ENCODE data around the gene AR. TPM values are rescaled to one million over a fixed set of nuclear protein-coding genes. Genes with fewer than 3 reads are reported as not detected.

The AR gene
- total RNA-seq, 5 donors from 2014 or later (not counting 1 experiment from before 2014, with no cell fraction given) = 0.14 to 0.40 (median 0.32) TPM

- Mint-ChIP-seq H3K4me1 (no peaks in the 10 kb centered on the region), H3K4me3 (no peak overlapping the region), H3K36me3 (no peaks in the 10 kb centered on the region), H3K27ac (no peak overlapping the region), H3K9me3 (no peaks in the 10 kb centered on the region), H3K27me3 (peaks cover 0 to 5% of the 10 kb centered on the region in 2 donors)
- ChIA-PET CTCF (no interaction called here), POLR2A (no interaction called here)
- no CpG with 5 or more reads among the region's 1 CpG for WGBS (ENCODE audit: insufficient coverage)
- Histone ChIP-seq H3K9me3 (no peaks in the 10 kb centered on the region), H3K27me3 (replicated peaks in 1 of 2; ENCODE audit: control insufficient read depth in 2 of 2, extremely low read depth in 1 of 2, insufficient read depth in 2 of 2, low read length in 1 of 2) (no peaks in the 10 kb centered on the region), H3K4me1 (ENCODE audit: control insufficient read depth in 1 of 2, extremely low read depth in 1 of 2, insufficient read depth in 2 of 2, low read length in 2 of 2) (no peaks in the 10 kb centered on the region), H3K27ac (ENCODE audit: low read length) (no peak overlapping the region), H3K36me3 (ENCODE audit: control insufficient read depth in 2 of 2, extremely low read depth in 1 of 2, insufficient read depth in 1 of 2, low read length in 1 of 2) (no peaks in the 10 kb centered on the region), H3K4me3 (ENCODE audit: control insufficient read depth in 1 of 2, extremely low read depth in 1 of 2, low read length in 1 of 2) (no peak overlapping the region)
- DNase-seq (no peak), ATAC-seq (replicated peaks in 1 of 4) (no peak)
These were observed 150.1 kb downstream of the AR start for GRCh38 chrX:67693928-67694327.

- Mint-ChIP-seq H3K4me3 (no peak overlapping the region), H3K27me3 (peaks cover 0 to 4% of the 10 kb centered on the region in 2 donors), H3K4me1 (no peaks in the 10 kb centered on the region), H3K36me3 (no peaks in the 10 kb centered on the region), H3K27ac (no peak overlapping the region), H3K9me3 (no peaks in the 10 kb centered on the region)
- ATAC-seq (replicated peaks in 1 of 4) (no peak), DNase-seq (no peak)
- no peaks in the 10 kb centered on the region for H3K4me1 ChIP-seq (ENCODE audit: control insufficient read depth in 1 of 2, extremely low read depth in 1 of 2, insufficient read depth in 2 of 2, low read length in 2 of 2)
- no peaks in the 10 kb centered on the region for H3K36me3 ChIP-seq (ENCODE audit: control insufficient read depth in 2 of 2, extremely low read depth in 1 of 2, insufficient read depth in 1 of 2, low read length in 1 of 2)
- CTCF ChIA-PET = no interaction called here
- H3K4me3 ChIP-seq (ENCODE audit: control insufficient read depth in 1 of 2, extremely low read depth in 1 of 2, low read length in 1 of 2) = no peak overlapping the region
- no peaks in the 10 kb centered on the region for H3K9me3 ChIP-seq
- H3K27ac ChIP-seq (ENCODE audit: low read length) = no peak overlapping the region
- no peaks in the 10 kb centered on the region for H3K27me3 ChIP-seq (replicated peaks in 1 of 2; ENCODE audit: control insufficient read depth in 2 of 2, extremely low read depth in 1 of 2, insufficient read depth in 2 of 2, low read length in 1 of 2)
- POLR2A ChIA-PET = no interaction called here
These were observed 153.6 kb downstream of the AR start for GRCh38 chrX:67697452-67697851.

- H3K4me1 ChIP-seq (ENCODE audit: control insufficient read depth in 1 of 2, extremely low read depth in 1 of 2, insufficient read depth in 2 of 2, low read length in 2 of 2) = no peaks in the 10 kb centered on the region
- no peak overlapping the region for H3K27ac ChIP-seq (ENCODE audit: low read length)
- no peaks in the 10 kb centered on the region for H3K36me3 ChIP-seq (ENCODE audit: control insufficient read depth in 2 of 2, extremely low read depth in 1 of 2, insufficient read depth in 1 of 2, low read length in 1 of 2)
- H3K27me3 ChIP-seq (replicated peaks in 1 of 2; ENCODE audit: control insufficient read depth in 2 of 2, extremely low read depth in 1 of 2, insufficient read depth in 2 of 2, low read length in 1 of 2) = no peaks in the 10 kb centered on the region
- H3K27ac Mint-ChIP-seq = no peak overlapping the region
- no peaks in the 10 kb centered on the region for H3K9me3 ChIP-seq
- ATAC-seq (replicated peaks in 1 of 4) = no peak
- no peak overlapping the region for H3K4me3 Mint-ChIP-seq
- peaks cover 0 to 4% of the 10 kb centered on the region in 2 donors for H3K27me3 Mint-ChIP-seq
- no peaks in the 10 kb centered on the region for H3K36me3 Mint-ChIP-seq
- ChIA-PET CTCF (no interaction called here), POLR2A (no interaction called here)
- H3K4me3 ChIP-seq (ENCODE audit: control insufficient read depth in 1 of 2, extremely low read depth in 1 of 2, low read length in 1 of 2) = no peak overlapping the region
- no peaks in the 10 kb centered on the region for H3K9me3 Mint-ChIP-seq
- H3K4me1 Mint-ChIP-seq = no peaks in the 10 kb centered on the region
- no CpG with 5 or more reads among the region's 3 CpGs for WGBS (ENCODE audit: insufficient coverage)
- no peak for DNase-seq
These were observed 156.8 kb downstream of the AR start for GRCh38 chrX:67700602-67701001.

GRCh38 chrX:67714004-67714403 lies 170.2 kb downstream of the AR start:
- H3K9me3 ChIP-seq = no peaks in the 10 kb centered on the region
- DNase-seq = no peak
- peaks cover 0 to 2% (median 0%) of the 10 kb centered on the region in 3 donors for H3K9me3 Mint-ChIP-seq
- H3K4me1 ChIP-seq (ENCODE audit: control insufficient read depth in 1 of 2, extremely low read depth in 1 of 2, insufficient read depth in 2 of 2, low read length in 2 of 2) = no peaks in the 10 kb centered on the region
- H3K4me3 Mint-ChIP-seq = no peak overlapping the region
- ATAC-seq (replicated peaks in 1 of 4) = no peak
- no peaks in the 10 kb centered on the region for H3K36me3 ChIP-seq (ENCODE audit: control insufficient read depth in 2 of 2, extremely low read depth in 1 of 2, insufficient read depth in 1 of 2, low read length in 1 of 2)
- H3K36me3 Mint-ChIP-seq = no peaks in the 10 kb centered on the region
- H3K4me1 Mint-ChIP-seq = no peaks in the 10 kb centered on the region
- H3K27me3 ChIP-seq (replicated peaks in 1 of 2; ENCODE audit: control insufficient read depth in 2 of 2, extremely low read depth in 1 of 2, insufficient read depth in 2 of 2, low read length in 1 of 2) = no peaks in the 10 kb centered on the region
- no peak overlapping the region for H3K4me3 ChIP-seq (ENCODE audit: control insufficient read depth in 1 of 2, extremely low read depth in 1 of 2, low read length in 1 of 2)
- ChIA-PET POLR2A (no interaction called here), CTCF (no interaction called here)
- no CpG with 5 or more reads among the region's 1 CpG for WGBS (ENCODE audit: insufficient coverage)
- peaks cover 0 to 18% of the 10 kb centered on the region in 2 donors for H3K27me3 Mint-ChIP-seq
- H3K27ac ChIP-seq (ENCODE audit: low read length) = no peak overlapping the region
- no peak overlapping the region for H3K27ac Mint-ChIP-seq

- Mint-ChIP-seq H3K27me3 (peaks cover 0 to 21% of the 10 kb centered on the region in 2 donors), H3K9me3 (no peaks in the 10 kb centered on the region), H3K4me1 (no peaks in the 10 kb centered on the region), H3K27ac (no peak overlapping the region), H3K4me3 (no peak overlapping the region), H3K36me3 (no peaks in the 10 kb centered on the region)
- CTCF ChIA-PET = interaction anchor here in 1 of 2 donors (0.6 kb wide), 1 partner anchor 478 kb away, joined by 3 read pairs; no protein-coding TSS in a partner anchor
- POLR2A ChIA-PET = no interaction called here
- WGBS (ENCODE audit: insufficient coverage) = 80% methylated on average over 1 of the region's 4 CpGs
- H3K4me3 ChIP-seq (ENCODE audit: control insufficient read depth in 1 of 2, extremely low read depth in 1 of 2, low read length in 1 of 2) = no peak overlapping the region
- ATAC-seq (replicated peaks in 1 of 4) (no peak), DNase-seq (no peak)
- H3K4me1 ChIP-seq (ENCODE audit: control insufficient read depth in 1 of 2, extremely low read depth in 1 of 2, insufficient read depth in 2 of 2, low read length in 2 of 2) = peaks cover 0 to 3% of the 10 kb centered on the region in 2 experiments
- H3K27ac ChIP-seq (ENCODE audit: low read length) = no peak overlapping the region
- H3K27me3 ChIP-seq (replicated peaks in 1 of 2; ENCODE audit: control insufficient read depth in 2 of 2, extremely low read depth in 1 of 2, insufficient read depth in 2 of 2, low read length in 1 of 2) = no peaks in the 10 kb centered on the region
- no peaks in the 10 kb centered on the region for H3K9me3 ChIP-seq
- H3K36me3 ChIP-seq (ENCODE audit: control insufficient read depth in 2 of 2, extremely low read depth in 1 of 2, insufficient read depth in 1 of 2, low read length in 1 of 2) = no peaks in the 10 kb centered on the region
These were observed 173.8 kb downstream of the AR start for GRCh38 chrX:67717571-67717970.

- H3K4me1 ChIP-seq (ENCODE audit: control insufficient read depth in 1 of 2, extremely low read depth in 1 of 2, insufficient read depth in 2 of 2, low read length in 2 of 2) = peaks cover 0 to 3% of the 10 kb centered on the region in 2 experiments
- ChIA-PET POLR2A (no interaction called here), CTCF (no interaction called here)
- 50% methylated on average over 2 of the region's 4 CpGs for WGBS (ENCODE audit: insufficient coverage)
- ATAC-seq (replicated peaks in 1 of 4) = no peak
- H3K27me3 Mint-ChIP-seq = peaks cover 0 to 26% of the 10 kb centered on the region in 2 donors
- no peaks in the 10 kb centered on the region for H3K27me3 ChIP-seq (replicated peaks in 1 of 2; ENCODE audit: control insufficient read depth in 2 of 2, extremely low read depth in 1 of 2, insufficient read depth in 2 of 2, low read length in 1 of 2)
- no peak for DNase-seq
- H3K9me3 ChIP-seq = no peaks in the 10 kb centered on the region
- H3K9me3 Mint-ChIP-seq = no peaks in the 10 kb centered on the region
- H3K36me3 Mint-ChIP-seq = no peaks in the 10 kb centered on the region
- no peaks in the 10 kb centered on the region for H3K4me1 Mint-ChIP-seq
- no peaks in the 10 kb centered on the region for H3K36me3 ChIP-seq (ENCODE audit: control insufficient read depth in 2 of 2, extremely low read depth in 1 of 2, insufficient read depth in 1 of 2, low read length in 1 of 2)
- H3K4me3 Mint-ChIP-seq = no peak overlapping the region
- H3K27ac Mint-ChIP-seq = no peak overlapping the region
- H3K4me3 ChIP-seq (ENCODE audit: control insufficient read depth in 1 of 2, extremely low read depth in 1 of 2, low read length in 1 of 2) = no peak overlapping the region
- H3K27ac ChIP-seq (ENCODE audit: low read length) = no peak overlapping the region
These were observed 175.1 kb downstream of the AR start for GRCh38 chrX:67718926-67719325.

- no peak overlapping the region for H3K27ac ChIP-seq (ENCODE audit: low read length)
- Mint-ChIP-seq H3K36me3 (no peaks in the 10 kb centered on the region), H3K27me3 (peaks cover 0 to 22% of the 10 kb centered on the region in 2 donors), H3K4me1 (no peaks in the 10 kb centered on the region), H3K27ac (no peak overlapping the region), H3K4me3 (no peak overlapping the region), H3K9me3 (no peaks in the 10 kb centered on the region)
- no peaks in the 10 kb centered on the region for H3K27me3 ChIP-seq (replicated peaks in 1 of 2; ENCODE audit: control insufficient read depth in 2 of 2, extremely low read depth in 1 of 2, insufficient read depth in 2 of 2, low read length in 1 of 2)
- no peak overlapping the region for H3K4me3 ChIP-seq (ENCODE audit: control insufficient read depth in 1 of 2, extremely low read depth in 1 of 2, low read length in 1 of 2)
- DNase-seq (no peak), ATAC-seq (replicated peaks in 1 of 4) (no peak)
- POLR2A ChIA-PET = no interaction called here
- no peaks in the 10 kb centered on the region for H3K9me3 ChIP-seq
- H3K4me1 ChIP-seq (ENCODE audit: control insufficient read depth in 1 of 2, extremely low read depth in 1 of 2, insufficient read depth in 2 of 2, low read length in 2 of 2) = peaks cover 0 to 3% of the 10 kb centered on the region in 2 experiments
- H3K36me3 ChIP-seq (ENCODE audit: control insufficient read depth in 2 of 2, extremely low read depth in 1 of 2, insufficient read depth in 1 of 2, low read length in 1 of 2) = no peaks in the 10 kb centered on the region
- CTCF ChIA-PET = no interaction called here
These were observed 176.5 kb downstream of the AR start for GRCh38 chrX:67720344-67720743.

Measured in T-cell (primary cell).